ENCODE measurements around the gene PLAA.

DNA sequence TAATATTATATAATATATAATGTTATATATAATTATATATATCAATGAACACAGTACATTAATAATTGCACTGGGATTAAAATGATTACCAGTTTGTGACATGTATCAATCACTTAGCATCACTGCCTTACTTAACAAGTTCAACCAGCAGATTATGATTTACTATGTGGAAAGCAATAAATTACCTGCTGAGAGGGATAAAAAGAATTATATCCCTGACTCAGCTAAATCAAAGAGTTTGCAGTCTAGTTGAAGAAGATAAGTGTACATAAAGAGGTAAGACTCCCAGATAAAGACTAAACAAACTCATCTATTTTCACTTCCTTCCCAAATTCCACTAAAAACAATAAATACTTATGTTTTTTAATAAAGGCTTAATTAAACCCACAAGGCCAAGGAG is 11.2 kb downstream of the PLAA start:
- TF ChIP-seq, protein P1, sequence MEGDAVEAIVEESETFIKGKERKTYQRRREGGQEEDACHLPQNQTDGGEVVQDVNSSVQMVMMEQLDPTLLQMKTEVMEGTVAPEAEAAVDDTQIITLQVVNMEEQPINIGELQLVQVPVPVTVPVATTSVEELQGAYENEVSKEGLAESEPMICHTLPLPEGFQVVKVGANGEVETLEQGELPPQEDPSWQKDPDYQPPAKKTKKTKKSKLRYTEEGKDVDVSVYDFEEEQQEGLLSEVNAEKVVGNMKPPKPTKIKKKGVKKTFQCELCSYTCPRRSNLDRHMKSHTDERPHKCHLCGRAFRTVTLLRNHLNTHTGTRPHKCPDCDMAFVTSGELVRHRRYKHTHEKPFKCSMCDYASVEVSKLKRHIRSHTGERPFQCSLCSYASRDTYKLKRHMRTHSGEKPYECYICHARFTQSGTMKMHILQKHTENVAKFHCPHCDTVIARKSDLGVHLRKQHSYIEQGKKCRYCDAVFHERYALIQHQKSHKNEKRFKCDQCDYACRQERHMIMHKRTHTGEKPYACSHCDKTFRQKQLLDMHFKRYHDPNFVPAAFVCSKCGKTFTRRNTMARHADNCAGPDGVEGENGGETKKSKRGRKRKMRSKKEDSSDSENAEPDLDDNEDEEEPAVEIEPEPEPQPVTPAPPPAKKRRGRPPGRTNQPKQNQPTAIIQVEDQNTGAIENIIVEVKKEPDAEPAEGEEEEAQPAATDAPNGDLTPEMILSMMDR (IDR thresholded peaks at IDR 0.05): no peak
- no peak for TF ChIP-seq POLR2A (IDR thresholded peaks at IDR 0.05)
